TTC549 (cell line): ENCODE measurements around the gene RPS5.
"Not testable (repeated sequence)": the region's sequence is repeated elsewhere in the genome, so short reads cannot be mapped to it uniquely, and the experiment has no call there.

Experiments
- FAIRE-seq: peaks from 2 replicates; lab custom pipeline; 2012; peaks lifted over from hg19 to GRCh38; lab: Jason Lieb, UNC

The RPS5 gene

DNA sequence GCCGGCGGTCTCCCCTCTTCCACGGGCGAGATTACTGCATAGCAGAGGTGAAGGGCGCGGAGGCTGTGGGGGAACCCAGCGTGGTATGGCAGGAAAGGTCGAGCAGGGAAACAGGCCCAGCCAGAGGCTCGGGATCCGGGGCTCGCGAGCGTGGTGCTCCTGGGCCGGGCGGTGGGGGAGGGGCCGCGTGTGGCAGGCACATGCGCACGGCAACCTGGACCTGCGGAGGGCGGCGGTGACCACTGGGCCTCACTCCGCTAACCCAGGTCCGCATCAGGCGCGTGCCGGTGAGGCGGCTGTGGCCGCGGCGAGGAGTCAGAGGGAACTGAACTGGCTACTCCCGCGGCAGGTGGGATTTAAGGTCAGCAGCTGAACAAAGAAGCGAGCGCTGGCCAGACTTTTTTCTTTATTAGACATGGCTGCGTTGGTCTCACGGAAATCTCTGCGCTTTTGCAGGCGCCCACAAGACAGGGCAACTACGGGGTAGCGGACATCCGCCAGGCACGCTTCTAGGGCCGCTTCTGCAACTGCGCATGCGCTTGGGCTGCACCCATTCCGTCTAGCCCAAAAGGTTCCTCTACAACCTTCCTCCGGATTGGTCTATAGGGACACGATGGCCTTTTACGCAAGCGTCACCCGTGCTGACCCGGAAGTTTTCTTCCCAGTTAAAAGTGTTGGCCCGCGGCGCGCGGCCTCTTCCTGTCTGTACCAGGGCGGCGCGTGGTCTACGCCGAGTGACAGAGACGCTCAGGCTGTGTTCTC lies at the start of gene RPS5:
Gene RPS5 (plus strand): TSS at position 694 of the 762 bp plus-strand sequence. CDS start 869 bp downstream, outside the sequence.
- peak; percentile 91 for FAIRE-seq

DNA sequence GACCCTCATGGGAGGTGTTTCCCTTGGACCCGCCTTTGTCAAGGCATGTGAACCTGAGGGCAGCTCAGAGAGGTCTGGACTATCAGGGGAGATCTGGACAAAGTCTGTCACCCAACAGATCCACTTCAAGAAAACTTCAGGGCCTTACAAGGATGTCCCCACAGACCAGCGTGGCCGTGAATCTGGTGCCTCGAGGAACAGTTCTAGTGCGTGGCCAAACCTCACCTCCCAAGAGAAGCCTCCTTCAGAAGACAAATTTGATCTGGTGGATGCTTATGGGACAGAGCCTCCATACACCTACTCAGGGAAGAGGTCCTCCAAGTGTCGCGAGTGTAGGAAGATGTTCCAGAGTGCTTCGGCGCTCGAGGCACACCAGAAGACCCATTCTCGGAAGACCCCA lies 48.7 kb upstream of the RPS5 start:
- FAIRE-seq = no peak

DNA sequence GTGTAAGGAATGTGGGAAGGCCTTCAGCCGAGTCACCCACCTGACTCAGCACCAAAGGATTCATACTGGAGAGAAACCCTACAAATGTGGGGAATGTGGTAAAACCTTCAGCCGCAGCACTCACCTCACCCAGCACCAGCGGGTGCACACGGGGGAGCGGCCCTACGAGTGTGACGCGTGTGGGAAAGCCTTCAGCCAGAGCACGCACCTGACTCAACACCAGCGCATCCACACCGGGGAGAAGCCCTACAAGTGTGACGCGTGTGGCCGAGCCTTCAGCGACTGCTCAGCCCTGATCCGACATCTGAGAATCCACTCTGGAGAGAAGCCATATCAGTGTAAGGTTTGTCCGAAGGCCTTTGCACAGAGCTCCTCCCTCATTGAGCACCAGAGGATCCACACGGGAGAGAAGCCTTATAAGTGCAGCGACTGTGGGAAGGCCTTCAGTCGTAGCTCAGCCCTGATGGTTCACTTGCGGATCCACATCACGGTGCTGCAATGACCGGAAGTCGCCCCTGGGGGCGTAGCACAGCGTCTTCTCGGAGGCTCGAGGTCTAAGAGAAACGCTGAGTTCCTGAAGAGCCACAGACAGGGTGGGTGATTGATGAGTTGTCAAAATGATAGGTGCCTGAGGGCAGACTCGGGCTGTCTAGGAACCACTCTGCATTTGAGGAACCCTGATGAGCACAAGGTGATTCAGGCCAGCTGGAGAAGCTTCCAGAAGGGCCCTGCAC lies 48.1 kb upstream of the RPS5 start:
- no peak for FAIRE-seq

DNA sequence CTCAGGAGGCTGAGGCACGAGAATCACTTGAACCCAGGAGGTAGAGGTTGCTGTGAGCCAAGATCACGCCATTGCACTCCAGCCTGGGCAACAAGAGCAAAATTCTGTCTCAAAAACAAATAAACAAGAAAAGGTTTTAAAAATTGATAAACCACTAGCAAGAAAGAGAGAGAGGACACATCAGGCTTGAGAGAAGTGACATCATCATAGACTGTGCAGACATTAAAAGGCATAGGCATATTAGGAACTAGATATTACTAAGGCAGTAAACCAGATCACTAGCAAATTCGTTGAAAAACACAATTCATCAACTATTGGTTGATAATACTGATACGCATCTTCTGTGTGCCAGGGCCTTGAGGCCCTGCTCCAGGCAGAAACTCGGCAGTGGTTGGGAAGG lies 41.5 kb upstream of the RPS5 start:
- no peak for FAIRE-seq

DNA sequence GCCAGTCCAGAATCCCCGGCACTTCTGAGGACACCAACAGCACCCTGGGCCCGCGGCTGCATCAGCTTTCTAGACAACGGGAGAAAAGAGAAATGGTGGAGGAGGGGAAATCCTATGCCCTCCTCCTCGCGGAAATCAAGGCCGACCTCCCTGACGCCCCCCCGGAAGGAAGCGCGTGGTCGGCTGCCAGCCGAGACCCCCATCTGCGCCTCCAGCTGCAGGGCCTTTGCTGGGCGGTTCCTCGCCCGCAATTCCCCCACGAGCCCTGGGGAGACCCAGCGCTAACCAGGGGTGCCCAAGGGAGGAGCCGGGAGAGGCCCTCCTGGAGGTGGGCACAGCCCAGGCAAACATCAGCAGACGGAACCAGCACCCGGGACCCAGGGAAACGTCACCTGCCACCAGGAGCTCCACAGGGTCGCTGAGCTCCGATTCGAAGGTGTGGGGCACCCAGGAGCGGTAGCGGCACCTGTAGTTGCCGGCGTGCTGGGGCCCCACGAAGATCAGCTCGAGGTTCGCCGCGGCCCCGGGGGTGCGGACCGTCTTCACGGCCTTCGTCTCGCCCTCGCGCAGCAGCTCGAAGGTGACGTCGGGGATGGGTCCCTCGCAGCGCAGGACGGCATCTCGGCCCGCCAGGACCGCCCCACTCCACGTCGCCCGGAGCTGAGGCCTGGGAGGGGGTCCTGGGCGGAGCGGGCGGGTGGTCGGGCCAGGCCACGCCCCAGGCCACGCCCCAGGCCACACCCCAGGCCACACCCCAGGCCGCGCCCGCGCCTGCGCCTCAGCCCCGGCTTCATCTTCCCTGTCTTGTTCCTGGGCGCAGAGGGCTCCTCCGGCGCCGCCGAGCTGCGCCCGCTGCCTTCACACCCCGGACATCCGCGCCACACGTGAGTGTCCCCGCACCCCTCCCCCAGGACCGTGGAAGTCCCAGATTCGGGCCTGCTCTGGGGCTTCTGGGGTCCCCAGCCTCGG lies 39.8 kb upstream of the RPS5 start:
- FAIRE-seq = no peak

DNA sequence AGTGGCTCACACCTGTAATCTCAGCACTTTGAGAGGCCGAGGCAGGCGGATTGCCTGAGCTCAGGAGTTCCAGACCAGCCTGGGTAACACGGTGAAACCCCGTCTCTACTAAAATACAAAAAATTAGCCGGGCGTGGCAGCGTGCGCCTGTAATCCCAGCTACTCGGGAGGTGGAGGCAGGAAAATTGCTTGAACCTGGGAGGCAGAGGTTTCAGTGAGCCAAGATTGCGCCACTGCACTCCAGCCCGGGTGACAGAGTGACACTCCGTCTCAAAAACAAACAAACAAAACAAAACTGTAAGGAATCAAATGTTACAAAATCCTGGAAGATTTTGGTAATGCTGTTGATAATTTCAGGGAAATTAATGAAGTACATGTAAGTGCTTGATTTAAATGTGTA lies 39.0 kb upstream of the RPS5 start:
- FAIRE-seq = not testable (repeated sequence)

DNA sequence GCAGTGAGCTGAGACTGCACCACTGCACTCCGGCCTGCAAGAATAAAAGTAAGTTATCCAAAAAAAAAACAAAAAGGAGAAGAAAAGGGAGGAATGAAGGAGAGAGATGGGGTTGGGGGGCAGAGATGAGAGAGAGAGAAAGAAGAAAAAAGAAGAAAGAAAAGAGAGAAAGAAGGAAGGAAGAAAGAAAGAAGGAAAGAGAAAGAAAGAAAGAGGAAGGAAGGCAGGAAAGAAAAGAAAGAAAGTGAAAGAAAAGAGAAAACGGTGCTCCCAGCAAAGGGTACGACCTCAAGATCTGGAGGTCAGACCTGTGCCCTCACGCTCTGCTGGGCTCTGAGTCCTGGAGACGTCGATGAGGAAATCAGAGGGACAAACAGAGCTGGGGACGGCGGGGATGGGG lies 37.5 kb upstream of the RPS5 start:
- FAIRE-seq = no peak

DNA sequence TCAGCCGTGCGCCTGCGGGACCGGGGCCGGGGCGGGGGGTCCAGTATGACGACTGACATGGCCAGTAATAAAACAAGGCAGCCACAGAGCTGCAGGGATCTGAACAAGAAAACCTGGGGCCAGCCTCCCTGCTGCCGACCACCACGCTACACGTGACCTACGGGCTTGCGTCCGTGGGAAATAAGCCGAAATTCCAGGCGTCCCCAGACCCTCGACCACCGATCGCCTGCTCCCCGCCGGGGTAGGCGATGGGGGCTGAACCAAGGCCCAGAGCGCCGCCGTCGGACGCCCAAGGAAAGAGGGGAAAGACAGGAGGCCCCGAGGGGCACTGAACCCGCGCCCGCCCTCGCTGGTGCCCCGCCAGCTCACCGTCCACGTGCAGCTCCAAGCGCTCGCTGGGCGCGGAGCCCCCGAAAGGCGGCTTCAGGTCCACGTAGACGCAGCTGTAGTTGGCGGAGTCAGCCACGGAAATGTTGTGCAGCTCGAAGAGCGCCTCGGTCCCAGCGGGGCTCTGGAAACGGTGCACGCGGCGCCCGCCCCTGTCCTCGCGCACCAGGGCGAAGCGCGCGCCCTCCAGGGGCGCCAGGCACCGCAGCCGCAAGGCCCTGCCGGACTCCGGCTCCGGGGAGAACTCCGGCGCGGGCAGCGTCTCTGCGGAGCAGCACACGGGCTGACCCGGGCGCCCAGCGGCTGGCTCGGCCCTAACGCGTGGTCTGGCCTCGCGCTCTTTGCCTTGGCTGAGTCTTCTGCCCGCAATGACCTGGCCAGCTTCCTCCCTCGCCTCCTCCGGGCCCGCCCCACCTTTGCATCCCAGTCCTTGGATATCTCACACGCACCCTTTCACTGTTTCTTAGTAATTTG lies 36.8 kb upstream of the RPS5 start:
- FAIRE-seq = no peak

DNA sequence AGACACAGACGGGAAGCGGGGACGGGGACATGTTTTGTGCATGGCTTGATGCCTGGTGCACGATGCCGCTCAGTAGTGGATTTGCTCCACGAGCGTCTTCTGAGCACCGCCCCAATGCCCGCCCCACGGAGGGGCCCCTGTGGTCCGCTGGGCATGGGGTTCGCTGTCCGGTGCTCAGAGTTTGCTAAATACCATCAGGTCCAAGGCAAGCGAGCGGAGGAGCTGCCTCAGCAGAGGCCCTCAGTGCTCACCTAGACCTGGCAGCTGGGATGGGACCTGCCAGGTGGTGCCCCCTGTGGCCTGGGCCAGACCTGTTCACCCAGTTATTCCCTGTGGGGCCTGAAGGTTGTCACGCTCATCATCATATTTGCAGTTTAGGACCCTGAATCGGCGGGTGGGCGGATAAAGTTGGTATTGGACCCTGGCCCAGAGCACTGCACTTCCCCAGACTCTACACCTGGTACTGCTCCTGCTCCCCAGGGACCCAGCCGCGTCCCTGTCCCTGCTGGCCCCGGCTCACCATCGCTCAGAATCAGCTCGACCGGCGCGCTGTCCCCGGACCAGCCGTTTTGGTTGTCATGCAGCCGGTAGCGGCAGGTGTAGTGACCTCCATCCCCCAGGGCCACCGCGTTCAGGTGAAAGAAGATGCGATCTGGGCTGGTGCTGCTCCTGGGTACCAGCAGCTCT lies 36.1 kb upstream of the RPS5 start:
- no peak for FAIRE-seq

DNA sequence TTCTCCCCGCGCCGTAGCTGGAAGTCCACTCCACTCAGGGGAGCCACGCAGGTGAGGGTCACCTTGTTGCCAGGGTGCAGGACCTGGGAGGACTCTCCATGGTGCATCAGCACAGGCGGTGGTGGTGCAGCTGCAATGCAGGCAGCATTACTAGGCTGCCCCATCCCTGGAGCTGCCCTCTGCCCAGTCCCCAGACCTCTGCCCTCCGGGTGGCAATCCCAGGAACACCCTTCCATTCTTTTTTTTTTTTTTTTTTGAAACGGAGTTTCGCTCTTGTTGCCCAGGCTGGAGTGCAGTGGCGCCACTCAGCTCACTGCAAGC lies 35.6 kb upstream of the RPS5 start:
- FAIRE-seq = no peak

DNA sequence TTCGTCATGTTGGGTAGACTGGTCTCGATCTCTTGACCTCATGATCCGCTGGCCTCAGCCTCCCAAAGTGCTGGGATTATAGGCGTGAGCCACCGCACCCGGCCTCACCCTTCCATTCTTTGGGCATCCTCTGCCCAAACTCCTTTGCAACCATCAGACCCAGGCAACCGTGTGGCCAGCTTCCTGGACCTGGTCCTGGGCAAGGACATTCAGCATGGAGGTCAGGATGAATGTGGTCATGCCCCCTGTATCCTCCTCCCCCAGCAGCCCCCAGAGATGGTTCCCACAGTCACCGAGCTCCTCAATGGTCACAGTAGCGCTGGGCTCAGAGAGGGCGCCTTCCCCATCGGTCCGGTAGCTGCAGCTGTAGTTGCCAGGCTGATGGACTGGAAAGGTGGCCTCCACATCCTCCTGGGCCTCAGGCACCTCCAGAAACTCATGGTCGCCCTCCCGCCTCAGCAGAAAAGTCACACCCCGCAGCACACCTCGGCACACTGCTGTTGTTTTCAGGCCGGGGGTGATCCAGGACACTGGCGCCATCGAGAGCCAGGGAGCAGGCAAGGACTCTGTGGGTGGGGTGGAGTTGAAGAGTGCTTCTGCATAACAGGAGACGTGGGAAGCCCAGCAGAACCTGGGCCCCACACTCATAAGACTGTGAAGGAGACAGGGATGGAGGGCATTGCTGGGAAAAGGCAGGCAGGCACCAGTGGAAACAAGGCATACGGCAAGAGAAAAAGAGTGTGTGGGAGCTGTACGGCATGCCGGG lies 34.9 kb upstream of the RPS5 start:
- FAIRE-seq = no peak

DNA sequence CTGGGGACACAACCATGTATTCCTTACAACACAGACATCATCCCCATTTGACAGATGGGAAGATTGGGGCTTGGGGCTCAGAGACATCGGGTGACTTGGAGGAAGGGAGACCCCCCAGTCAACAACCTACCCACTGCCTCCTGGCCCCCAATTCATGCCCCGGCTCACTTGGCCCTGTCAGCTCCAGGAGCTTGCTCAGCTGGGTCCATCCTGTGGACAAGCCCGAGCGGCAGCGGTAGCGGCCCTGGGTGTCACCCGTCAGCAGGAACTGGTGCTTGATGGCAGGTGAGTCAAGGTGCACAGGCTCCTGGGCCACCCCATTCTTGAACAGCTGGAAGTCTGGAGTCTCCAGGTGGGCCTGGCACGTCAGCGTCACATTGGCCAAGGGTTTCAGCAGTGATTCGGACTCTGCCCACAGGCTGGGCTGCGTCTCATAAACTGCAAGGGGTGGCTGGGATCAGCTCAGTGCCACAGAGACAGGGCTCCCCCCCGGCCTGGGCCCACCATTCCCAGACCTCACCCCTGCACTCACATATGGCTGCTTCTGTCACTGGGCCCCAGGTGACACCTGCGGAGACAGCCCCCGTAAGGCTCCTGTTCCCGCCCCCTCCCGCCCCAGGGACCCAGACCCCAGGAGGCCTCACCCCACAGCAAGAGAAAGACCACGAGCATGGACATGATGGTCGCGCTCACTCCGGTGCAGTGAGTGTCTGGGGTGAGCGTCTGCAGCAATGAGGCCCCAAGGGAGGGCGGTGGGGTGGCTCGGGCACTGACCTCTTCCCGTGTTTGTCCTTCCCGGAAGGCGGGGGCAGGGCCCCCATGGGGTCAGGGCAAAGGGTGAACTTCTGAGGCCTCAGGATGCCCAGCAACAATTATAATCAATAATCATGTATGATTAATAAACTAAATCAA lies 34.1 kb upstream of the RPS5 start, which contains the start of gene A1BG:
Gene A1BG (minus strand): TSS at position 733 of the 912 bp plus-strand sequence. CDS start 55 bp downstream, at position 678.
- no peak for FAIRE-seq

DNA sequence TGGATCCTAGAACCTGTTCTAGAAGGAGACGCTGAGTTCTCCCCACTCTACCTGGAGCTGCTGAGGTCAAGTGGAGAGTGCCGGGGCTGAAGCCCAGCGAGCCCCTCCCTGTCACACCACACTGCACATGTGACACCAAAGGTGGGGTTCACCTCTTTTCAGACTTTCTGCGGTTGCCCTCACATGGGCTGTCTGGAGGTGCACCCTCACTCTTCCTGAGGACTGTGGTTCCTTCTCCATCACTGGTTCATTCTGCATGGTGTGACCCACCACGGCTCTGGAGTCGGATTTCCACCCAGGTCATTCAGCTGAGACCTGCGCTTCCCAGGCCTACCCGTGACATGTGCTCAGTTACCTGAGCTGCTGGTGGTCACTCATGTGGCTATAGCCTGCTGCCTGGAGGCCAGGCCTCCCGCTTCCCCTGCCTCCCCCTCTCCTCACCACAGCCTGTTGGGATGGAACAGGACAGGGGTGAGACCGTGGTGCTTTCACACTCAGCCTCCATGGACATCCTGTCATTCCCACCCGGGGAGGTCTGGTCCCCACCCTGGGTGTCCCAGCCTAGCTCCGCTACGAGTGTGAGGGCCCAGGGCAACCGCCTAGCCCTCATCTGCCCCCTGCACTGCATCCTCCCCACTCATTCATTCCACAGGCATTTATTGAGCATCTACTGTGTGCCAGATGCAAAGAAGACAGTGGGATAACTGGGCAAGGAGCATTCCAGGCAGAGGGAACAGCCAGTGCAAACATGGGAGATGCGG lies 33.2 kb upstream of the RPS5 start:
- no peak for FAIRE-seq

DNA sequence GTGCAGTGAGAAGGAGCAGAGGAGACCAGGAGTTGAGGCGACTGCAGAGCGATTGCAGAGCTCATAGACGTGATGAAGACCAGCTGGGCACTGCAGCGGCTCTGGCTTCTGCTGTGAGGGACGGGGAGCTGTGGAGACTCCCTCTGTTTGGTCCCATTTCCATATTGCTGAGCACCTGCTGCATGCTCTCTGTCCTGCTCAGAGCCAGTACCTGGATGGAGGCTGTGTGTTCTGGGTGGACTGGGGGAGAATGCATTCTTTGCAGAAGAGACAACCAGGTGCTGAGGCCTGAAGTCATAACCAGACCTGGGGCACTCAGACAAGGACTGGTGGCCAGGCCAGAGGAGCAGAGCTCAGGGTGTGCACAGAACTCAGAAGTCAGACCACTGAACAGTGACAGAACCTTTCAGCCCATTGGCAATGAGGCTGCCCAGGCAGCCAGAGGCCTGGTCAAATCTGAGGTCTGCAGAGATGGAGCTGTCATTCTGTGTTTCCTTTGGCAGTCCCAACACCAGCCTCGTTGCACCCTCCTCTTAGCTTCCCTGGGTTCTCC lies 32.5 kb upstream of the RPS5 start:
- FAIRE-seq = no peak

DNA sequence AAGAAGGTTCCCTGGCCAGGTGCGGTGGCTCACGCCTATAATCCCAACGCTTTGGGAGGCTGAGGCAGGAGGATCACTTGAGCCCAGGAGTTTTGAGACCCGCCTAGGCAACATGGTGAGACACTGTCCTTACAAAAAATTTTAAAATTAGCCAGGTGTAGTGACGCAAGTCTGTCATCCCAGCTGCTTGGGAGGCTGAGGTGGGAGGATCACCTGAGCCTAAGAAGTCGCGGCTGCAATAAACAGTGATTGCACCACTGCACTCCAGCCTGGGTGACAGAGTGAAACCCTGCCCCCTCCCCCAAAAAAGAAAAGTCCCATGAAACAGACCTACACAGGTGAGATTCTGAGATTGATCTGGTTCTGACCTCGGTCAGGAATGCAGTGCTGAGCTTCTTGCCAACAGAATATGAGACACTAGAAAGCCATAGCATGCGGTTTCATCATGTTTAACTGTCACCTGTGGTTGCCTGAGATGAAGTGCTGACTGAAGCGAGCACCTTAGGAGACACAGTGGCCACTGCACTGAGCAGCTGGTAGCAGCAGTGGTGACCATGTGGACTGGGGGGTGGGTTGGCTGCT lies 31.8 kb upstream of the RPS5 start:
- FAIRE-seq = no peak

DNA sequence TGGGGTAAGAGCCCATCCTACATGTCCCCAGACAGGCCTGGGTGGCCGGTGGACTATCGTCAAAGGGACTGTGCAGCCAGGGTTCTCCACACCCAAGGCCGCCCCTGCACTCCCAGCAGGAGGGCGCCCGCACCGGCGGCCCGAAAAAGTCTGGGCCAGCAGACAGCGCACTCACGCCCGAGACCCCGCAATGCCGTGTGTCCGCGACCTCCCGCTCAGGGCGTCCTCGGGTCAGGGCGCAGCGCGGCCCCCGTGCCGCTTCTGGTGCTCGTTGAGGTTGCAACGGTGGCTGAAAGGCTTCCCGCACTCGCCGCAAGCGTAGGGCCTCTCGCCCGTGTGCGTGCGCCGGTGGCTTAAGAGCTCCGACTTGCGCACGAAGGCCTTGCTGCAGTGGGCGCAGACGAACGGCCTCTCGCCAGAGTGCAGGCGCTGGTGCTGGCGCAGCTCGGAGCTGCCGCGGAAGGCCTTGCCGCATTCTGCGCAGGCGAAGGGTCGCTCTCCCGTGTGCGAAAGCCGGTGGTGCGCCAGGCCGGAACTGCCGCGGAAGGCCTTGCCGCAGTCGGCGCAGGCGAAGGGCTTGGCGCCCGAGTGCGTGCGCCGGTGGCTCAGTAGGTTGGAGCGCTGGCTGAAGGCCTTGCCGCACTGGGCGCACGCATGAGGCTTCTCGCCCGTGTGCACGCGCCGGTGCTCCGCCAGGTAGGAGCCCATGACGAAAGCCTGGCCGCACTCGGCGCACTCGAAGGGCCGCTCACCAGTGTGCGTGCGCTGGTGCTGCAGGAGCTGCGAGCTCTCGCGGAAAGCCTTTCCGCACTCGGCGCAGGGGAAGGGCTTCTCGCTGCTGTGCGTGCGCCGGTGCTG lies 30.9 kb upstream of the RPS5 start:
- no peak for FAIRE-seq
